H9 (cell line): Measurements from ENCODE around the gene ELF3. TPM values are rescaled to one million over a fixed set of nuclear protein-coding genes. Genes with fewer than 3 reads are reported as not detected.

ENCODE experiments used
- DNase-seq: peaks from one replicate; pipeline ENCODE4 v3.0.0-alpha.2; 2017
- H2AFZ ChIP-seq: one replicate; pipeline ENCODE4 v1.6.1; 2013; ENCODE audit warnings: mild to moderate bottlenecking, low read length, control low read depth, moderate library complexity
- H2AK5ac ChIP-seq: 2 replicates; pipeline ENCODE4 v1.6.1; 2013; ENCODE audit warnings: low read length, control low read depth, mixed read lengths; ENCODE audit not compliant: insufficient read length
- H2BK120ac ChIP-seq: one replicate; pipeline ENCODE4 v1.6.1; 2013; ENCODE audit warnings: low read depth, mild to moderate bottlenecking, low read length, control low read depth, inconsistent platforms; ENCODE audit not compliant: poor library complexity, severe bottlenecking
- H2BK12ac ChIP-seq: 2 replicates; pipeline ENCODE4 v1.6.1; 2013; ENCODE audit warnings: low read length, control low read depth, mixed read lengths, low read depth; ENCODE audit not compliant: insufficient read length
- H2BK15ac ChIP-seq: 2 replicates; pipeline ENCODE4 v1.6.1; 2013; ENCODE audit warnings: low read depth, low read length, control low read depth
- H2BK20ac ChIP-seq: one replicate; pipeline ENCODE4 v1.6.1; 2013; ENCODE audit warnings: low read depth, mild to moderate bottlenecking, low read length, control low read depth, inconsistent platforms; ENCODE audit not compliant: poor library complexity, severe bottlenecking
- H2BK5ac ChIP-seq: 2 replicates; pipeline ENCODE4 v1.6.1; 2013; ENCODE audit warnings: low read length, control low read depth, mixed read lengths; ENCODE audit not compliant: insufficient read length
- H3K14ac ChIP-seq: 2 replicates; pipeline ENCODE4 v1.6.1; 2013; ENCODE audit warnings: low read length, control low read depth; ENCODE audit not compliant: insufficient read depth
- H3K18ac ChIP-seq: 2 replicates; pipeline ENCODE4 v1.6.1; 2013; ENCODE audit warnings: low read depth, mild to moderate bottlenecking, mixed read lengths, low read length, control low read depth; ENCODE audit not compliant: insufficient read length
- H3K23ac ChIP-seq: 2 replicates; pipeline ENCODE4 v1.6.1; 2013; ENCODE audit warnings: low read length, control low read depth, mixed read lengths, low read depth; ENCODE audit not compliant: insufficient read length
- H3K23me2 ChIP-seq: 2 replicates; pipeline ENCODE4 v1.6.1; 2013; ENCODE audit warnings: low read depth, mild to moderate bottlenecking, mixed read lengths, low read length, control low read depth; ENCODE audit not compliant: insufficient read length, poor library complexity, severe bottlenecking
- H3K27ac ChIP-seq: 2 replicates; pipeline ENCODE4 v1.5.1; 2013; ENCODE audit warnings: low read length, control low read depth, mixed read lengths, low read depth; ENCODE audit not compliant: insufficient read length
- H3K27me3 ChIP-seq: 2 replicates; pipeline ENCODE4 v1.6.1; 2013; ENCODE audit warnings: low read length, control low read depth, inconsistent platforms; ENCODE audit not compliant: insufficient read depth
- H3K4ac ChIP-seq: 2 replicates; pipeline ENCODE4 v1.6.1; 2013; ENCODE audit warnings: low read depth, mild to moderate bottlenecking, control low read depth, inconsistent platforms, low read length, moderate library complexity
- H3K4me1 ChIP-seq: 2 replicates; pipeline ENCODE4 v1.6.1; 2013; ENCODE audit warnings: low read length, control low read depth, inconsistent platforms; ENCODE audit not compliant: insufficient read depth
- H3K4me2 ChIP-seq: 2 replicates; pipeline ENCODE4 v1.6.1; 2013; ENCODE audit warnings: low read length, control low read depth, mixed read lengths; ENCODE audit not compliant: insufficient read length, insufficient read depth
- H3K56ac ChIP-seq: 2 replicates; pipeline ENCODE4 v1.6.1; 2013; ENCODE audit warnings: low read depth, mild to moderate bottlenecking, mixed read lengths, low read length, control low read depth; ENCODE audit not compliant: insufficient read length
- H3K79me1 ChIP-seq: 2 replicates; pipeline ENCODE4 v1.6.1; 2013; ENCODE audit warnings: low read depth, mild to moderate bottlenecking, moderate library complexity, low read length, control low read depth, inconsistent platforms; ENCODE audit not compliant: insufficient read depth, poor library complexity, severe bottlenecking
- H3K79me2 ChIP-seq: 2 replicates; pipeline ENCODE4 v1.6.1; 2013; ENCODE audit warnings: low read length, control low read depth, inconsistent platforms; ENCODE audit not compliant: insufficient read depth
- H3K9ac ChIP-seq: 2 replicates; pipeline ENCODE4 v1.6.1; 2013; ENCODE audit warnings: low read length, control low read depth, mixed read lengths; ENCODE audit not compliant: insufficient read length; ENCODE audit errors: extremely low read depth
- H3K9me3 ChIP-seq: one replicate; pipeline ENCODE4 v1.6.1; 2013; ENCODE audit warnings: low read depth, low read length, inconsistent platforms; ENCODE audit not compliant: control insufficient read depth
- H3T11ph ChIP-seq: one replicate; pipeline ENCODE4 v1.6.1; 2013; ENCODE audit warnings: mild to moderate bottlenecking, low read length, control low read depth, inconsistent platforms
- H4K20me1 ChIP-seq: one replicate; pipeline ENCODE4 v1.6.1; 2013; ENCODE audit not compliant: control insufficient read depth, insufficient read length, insufficient read depth
- H4K5ac ChIP-seq: 2 replicates; pipeline ENCODE4 v1.6.1; 2013; ENCODE audit warnings: low read depth, mild to moderate bottlenecking, mixed read lengths, low read length, control low read depth; ENCODE audit not compliant: insufficient read length
- H4K8ac ChIP-seq: replicated peaks from 2 replicates; pipeline ENCODE4 v1.6.1; 2013; ENCODE audit warnings: low read length, control low read depth, mixed read lengths, low read depth; ENCODE audit not compliant: insufficient read length
- H4K91ac ChIP-seq: 2 replicates; pipeline ENCODE4 v1.6.1; 2013; ENCODE audit warnings: low read depth, mild to moderate bottlenecking, moderate library complexity, mixed read lengths, low read length, control low read depth; ENCODE audit not compliant: insufficient read length
- H3K27ac Mint-ChIP-seq, 3 experiments: 2 replicates in 2 of 3; 3 replicates in 1 of 3; pipeline ENCODE4 v1.8.0; 2020 to 2021; ENCODE audit warnings: mixed read lengths in 3 of 3, mild to moderate bottlenecking in 1 of 3, moderate library complexity in 1 of 3
- H3K27me3 Mint-ChIP-seq: 2 replicates; pipeline ENCODE4 v1.8.0; 2021; ENCODE audit warnings: low read depth, mild to moderate bottlenecking, moderate library complexity, mixed read lengths
- H3K36me3 Mint-ChIP-seq, 3 experiments: 2 replicates in 2 of 3; 3 replicates in 1 of 3; pipeline ENCODE4 v1.8.0; 2020 to 2021; ENCODE audit warnings: low read depth in 3 of 3, mixed read lengths in 3 of 3; ENCODE audit not compliant: insufficient read depth in 1 of 3
- H3K4me1 Mint-ChIP-seq, 2 experiments: 2 replicates each; pipeline ENCODE4 v1.8.0; 2020; ENCODE audit warnings: mixed read lengths in 2 of 2
- H3K4me3 Mint-ChIP-seq, 2 experiments: 2 replicates in 1 of 2; 3 replicates in 1 of 2; pipeline ENCODE4 v1.8.0; 2020 to 2021; ENCODE audit warnings: mild to moderate bottlenecking in 2 of 2, mixed read lengths in 2 of 2, moderate library complexity in 1 of 2
- H3K9me3 Mint-ChIP-seq, 2 experiments: 2 replicates in 1 of 2; 3 replicates in 1 of 2; pipeline ENCODE4 v1.8.0; 2020; ENCODE audit warnings: mild to moderate bottlenecking in 2 of 2, mixed read lengths in 2 of 2, moderate library complexity in 1 of 2
- WGBS: extraction: QIAGEN DNeasy Blood & Tissue Kit; methylation state at CpG from one replicate; pipeline ENCODE4 v1.1.7; 2013; ENCODE audit warnings: missing lambda C conversion rate, low lambda C conversion rate, mixed read lengths; ENCODE audit not compliant: insufficient read length; ENCODE audit errors: extremely low coverage; 5-methylcytosine and 5-hydroxymethylcytosine counted together
- total RNA-seq: library from RNA; stranded (reverse); gene quantifications from 2 replicates; pipeline ENCODE4 v1.2.1, GENCODE V29; 2021
- TF ChIP-seq, protein P1 (sequence below): fragments of 200-600 bp; sonication (generic); conservative IDR thresholded peaks from 3 replicates; pipeline ENCODE4 v1.8.0; 2021; ENCODE audit warnings: antibody characterized with exemption, mild to moderate bottlenecking

The ELF3 gene
- total RNA-seq, 1 experiment from 2014 or later, result 10.4 TPM

DNA sequence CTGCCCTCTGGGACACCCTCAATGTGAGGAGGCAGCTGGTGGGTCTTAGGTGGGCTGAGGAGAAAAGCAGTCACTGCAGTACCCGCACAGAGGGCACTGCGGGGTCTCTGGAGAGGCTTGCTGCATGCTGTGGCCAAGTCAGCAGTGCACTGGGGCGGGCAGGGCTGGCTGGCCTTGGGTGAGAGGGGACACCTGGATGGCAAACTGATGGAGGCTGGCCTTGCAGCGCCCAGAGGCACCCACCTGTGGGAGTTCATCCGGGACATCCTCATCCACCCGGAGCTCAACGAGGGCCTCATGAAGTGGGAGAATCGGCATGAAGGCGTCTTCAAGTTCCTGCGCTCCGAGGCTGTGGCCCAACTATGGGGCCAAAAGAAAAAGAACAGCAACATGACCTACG is 3.2 kb downstream of the ELF3 start:
- H3T11ph ChIP-seq, result no peak overlapping the region
- H4K8ac ChIP-seq, result no peak overlapping the region
- H4K5ac ChIP-seq, result no peak overlapping the region
- Mint-ChIP-seq H3K27ac (no peak overlapping the region; a peak in 2 of 7 replicates), H3K4me1 (peaks cover 28 to 43% of the 10 kb centered on the region in 2 experiments), H3K4me3 (no peak overlapping the region), H3K36me3 (peaks cover 0 to 45% (median 27%) of the 10 kb centered on the region in 3 experiments; a peak in 4 of 7 replicates), H3K9me3 (no peaks in the 10 kb centered on the region), H3K27me3 (no peaks in the 10 kb centered on the region)
- peaks cover 8% of the 10 kb centered on the region; the same call in 1 of the 2 replicates for H3K4me1 ChIP-seq
- no peak overlapping the region for H3K4me2 ChIP-seq
- H2BK120ac ChIP-seq, result no peak overlapping the region
- H3K79me1 ChIP-seq, result no peaks in the 10 kb centered on the region
- H2BK20ac ChIP-seq, result no peak overlapping the region
- no peak overlapping the region for H2BK15ac ChIP-seq
- H3K9ac ChIP-seq, result no peak overlapping the region
- no peak overlapping the region; the same call in 1 of the 2 replicates for H3K14ac ChIP-seq
- no peaks in the 10 kb centered on the region for H3K27me3 ChIP-seq
- no peaks in the 10 kb centered on the region for H3K79me2 ChIP-seq
- no peak overlapping the region for H2AK5ac ChIP-seq
- H3K9me3 ChIP-seq, result no peaks in the 10 kb centered on the region
- H3K18ac ChIP-seq, result no peak overlapping the region
- TF ChIP-seq, protein P1, sequence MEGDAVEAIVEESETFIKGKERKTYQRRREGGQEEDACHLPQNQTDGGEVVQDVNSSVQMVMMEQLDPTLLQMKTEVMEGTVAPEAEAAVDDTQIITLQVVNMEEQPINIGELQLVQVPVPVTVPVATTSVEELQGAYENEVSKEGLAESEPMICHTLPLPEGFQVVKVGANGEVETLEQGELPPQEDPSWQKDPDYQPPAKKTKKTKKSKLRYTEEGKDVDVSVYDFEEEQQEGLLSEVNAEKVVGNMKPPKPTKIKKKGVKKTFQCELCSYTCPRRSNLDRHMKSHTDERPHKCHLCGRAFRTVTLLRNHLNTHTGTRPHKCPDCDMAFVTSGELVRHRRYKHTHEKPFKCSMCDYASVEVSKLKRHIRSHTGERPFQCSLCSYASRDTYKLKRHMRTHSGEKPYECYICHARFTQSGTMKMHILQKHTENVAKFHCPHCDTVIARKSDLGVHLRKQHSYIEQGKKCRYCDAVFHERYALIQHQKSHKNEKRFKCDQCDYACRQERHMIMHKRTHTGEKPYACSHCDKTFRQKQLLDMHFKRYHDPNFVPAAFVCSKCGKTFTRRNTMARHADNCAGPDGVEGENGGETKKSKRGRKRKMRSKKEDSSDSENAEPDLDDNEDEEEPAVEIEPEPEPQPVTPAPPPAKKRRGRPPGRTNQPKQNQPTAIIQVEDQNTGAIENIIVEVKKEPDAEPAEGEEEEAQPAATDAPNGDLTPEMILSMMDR, result no peak
- no peak overlapping the region for H3K56ac ChIP-seq
- H2BK5ac ChIP-seq, result no peak overlapping the region
- H3K4ac ChIP-seq, result no peak overlapping the region
- H3K23me2 ChIP-seq, result peaks cover 10% of the 10 kb centered on the region
- no peak overlapping the region for H4K91ac ChIP-seq
- no peak overlapping the region for H3K23ac ChIP-seq
- H4K20me1 ChIP-seq, result no peaks in the 10 kb centered on the region
- H2BK12ac ChIP-seq, result no peak overlapping the region
- no CpG with 5 or more reads among the region's 12 CpGs for WGBS
- no peak overlapping the region for H3K27ac ChIP-seq
- no peak for DNase-seq
- no peak overlapping the region for H2AFZ ChIP-seq
